HepG2 (cell line): ENCODE data around the gene ABCB10. TPM values are rescaled to one million over a fixed set of nuclear protein-coding genes. Genes with fewer than 3 reads are reported as not detected.
A peak's percentile ranks its signal among the peaks of the same experiment; 100 is the strongest.

ENCODE experiments used
- EP300 ChIP-seq, 3 experiments: sonication (generic) in 1 of 3; formaldehyde crosslinking in 1 of 3; IDR thresholded peaks; 2 replicates each; pipeline versions ENCODE4 v1.5.1 to v1.6.1; 2011 to 2020; ENCODE audit warnings: low read depth in 2 of 3, low read length in 2 of 3, borderline replicate concordance in 1 of 3, improper control_type of control experiment in 1 of 3, mild to moderate bottlenecking in 1 of 3, missing genetic modification reagents in 1 of 3, moderate library complexity in 1 of 3
- HIVEP1 ChIP-seq: sonication (generic); formaldehyde crosslinking; IDR thresholded peaks from 2 replicates; pipeline ENCODE4 v1.4.0; 2020; ENCODE audit warnings: mild to moderate bottlenecking, missing genetic modification reagents
- HMG20B ChIP-seq: conservative IDR thresholded peaks from 2 replicates; pipeline ENCODE4 v1.6.1; 2016; ENCODE audit warnings: missing genetic modification reagents, missing compliant biosample characterization
- HOXA3 ChIP-seq: sonication (generic); formaldehyde crosslinking; IDR thresholded peaks from 2 replicates; pipeline ENCODE4 v1.5.0; 2020; ENCODE audit warnings: missing genetic modification reagents
- NR2F6 ChIP-seq, 2 experiments: IDR thresholded peaks; 2 replicates each; pipeline ENCODE4 v1.6.1; 2016; ENCODE audit warnings: antibody characterized with exemption in 1 of 2, mild to moderate bottlenecking in 1 of 2
- PAX8 ChIP-seq: sonication (generic); formaldehyde crosslinking; IDR thresholded peaks from 2 replicates; pipeline ENCODE4 v1.8.0; 2022; ENCODE audit warnings: mild to moderate bottlenecking, missing genetic modification reagents, borderline replicate concordance
- PCBP1 ChIP-seq: fragments of 200-400 bp; formaldehyde crosslinking; IDR thresholded peaks from 2 replicates; pipeline ENCODE4 v1.6.1; 2017; ENCODE audit warnings: mild to moderate bottlenecking, low read depth, low read length, borderline replicate concordance
- SIN3B ChIP-seq: fragments of 150-350 bp; IDR thresholded peaks from 2 replicates; pipeline ENCODE4 v1.6.1; 2014; ENCODE audit warnings: low read length
- SNAPC2 ChIP-seq: sonication (generic); formaldehyde crosslinking; IDR thresholded peaks from 2 replicates; pipeline ENCODE4 v1.8.1; 2022; ENCODE audit warnings: mild to moderate bottlenecking, missing genetic modification reagents
- TBX3 ChIP-seq: fragments of 450-650 bp; IDR thresholded peaks from 2 replicates; pipeline ENCODE4 v1.6.1; 2017; ENCODE audit warnings: antibody characterized with exemption, mild to moderate bottlenecking, inconsistent platforms, borderline replicate concordance
- ZFP1 ChIP-seq: IDR thresholded peaks from 2 replicates; pipeline ENCODE4 v1.6.1; 2016
- ZNF230 ChIP-seq: sonication (generic); formaldehyde crosslinking; IDR thresholded peaks from 2 replicates; pipeline ENCODE4 v1.4.0; 2020; ENCODE audit warnings: mild to moderate bottlenecking, missing genetic modification reagents
- ZNF256 ChIP-seq: sonication (generic); formaldehyde crosslinking; conservative IDR thresholded peaks from 2 replicates; pipeline ENCODE4 v1.4.0; 2020; ENCODE audit warnings: missing genetic modification reagents
- ZNF501 ChIP-seq: sonication (generic); formaldehyde crosslinking; IDR thresholded peaks from 2 replicates; pipeline ENCODE4 v1.5.1; 2020; ENCODE audit warnings: mild to moderate bottlenecking, moderate library complexity, missing genetic modification reagents
- ZNF605 ChIP-seq: sonication (generic); formaldehyde crosslinking; IDR thresholded peaks from 2 replicates; pipeline ENCODE4 v1.8.0; 2022; ENCODE audit warnings: mild to moderate bottlenecking, missing genetic modification reagents
- ZNF782 ChIP-seq: sonication (generic); formaldehyde crosslinking; IDR thresholded peaks from 2 replicates; pipeline ENCODE4 v1.4.0; 2020; ENCODE audit warnings: missing genetic modification reagents, mild to moderate bottlenecking, borderline replicate concordance
- polyA plus RNA-seq, 8 experiments: library from polyadenylated mRNA; depleted of rRNA in 3 of 8; stranded (reverse) in 7 of 8; unstranded in 1 of 8; fragments of >200 nt; fragmentation: Illumina TruSeq in 4 of 8; extraction: Trizol in 4 of 8; gene quantifications; 2 replicates each; pipeline versions ENCODE4 v1.2.1 to v1.2.3, GENCODE V29; 2011 to 2016; ENCODE audit warnings: low read depth in 4 of 8, missing spikeins in 1 of 8, mixed read lengths in 1 of 8; ENCODE audit not compliant: insufficient read depth in 1 of 8
- total RNA-seq, 5 experiments: library from RNA; depleted of rRNA; stranded (reverse); fragments of >200 nt; fragmentation: Illumina TruSeq; extraction: Trizol; gene quantifications; 2 replicates each; pipeline ENCODE4 v1.2.3, GENCODE V29; 2016; ENCODE audit warnings: low read depth in 1 of 5
- TF ChIP-seq, protein P1 (sequence below): IDR thresholded peaks from 2 replicates; pipeline ENCODE4 v1.6.1; 2016; ENCODE audit warnings: low read depth, borderline replicate concordance
- TF ChIP-seq, protein P2 (sequence below): sonication (generic); formaldehyde crosslinking; IDR thresholded peaks from 2 replicates; pipeline ENCODE4 v1.5.0; 2020; ENCODE audit warnings: missing genetic modification reagents
- TF ChIP-seq, protein P3 (sequence below): sonication (generic); formaldehyde crosslinking; conservative IDR thresholded peaks from 2 replicates; pipeline ENCODE4 v1.5.0; 2020; ENCODE audit warnings: missing genetic modification reagents
- TF ChIP-seq, protein P4 (sequence below): sonication (generic); formaldehyde crosslinking; IDR thresholded peaks from 2 replicates; pipeline ENCODE4 v1.4.0; 2020; ENCODE audit warnings: missing genetic modification reagents, borderline replicate concordance
- TF ChIP-seq, protein P5 (sequence below): sonication (generic); formaldehyde crosslinking; IDR thresholded peaks from 2 replicates; pipeline ENCODE4 v1.8.0; 2022; ENCODE audit warnings: missing genetic modification reagents, mild to moderate bottlenecking, inconsistent platforms, borderline replicate concordance

Gene ABCB10
- total and polyA plus RNA-seq, 2 of the 13 experiments (the other 11 are each of a cell fraction or from before 2014, with no cell fraction given), result 11.2 to 28.9 TPM

DNA sequence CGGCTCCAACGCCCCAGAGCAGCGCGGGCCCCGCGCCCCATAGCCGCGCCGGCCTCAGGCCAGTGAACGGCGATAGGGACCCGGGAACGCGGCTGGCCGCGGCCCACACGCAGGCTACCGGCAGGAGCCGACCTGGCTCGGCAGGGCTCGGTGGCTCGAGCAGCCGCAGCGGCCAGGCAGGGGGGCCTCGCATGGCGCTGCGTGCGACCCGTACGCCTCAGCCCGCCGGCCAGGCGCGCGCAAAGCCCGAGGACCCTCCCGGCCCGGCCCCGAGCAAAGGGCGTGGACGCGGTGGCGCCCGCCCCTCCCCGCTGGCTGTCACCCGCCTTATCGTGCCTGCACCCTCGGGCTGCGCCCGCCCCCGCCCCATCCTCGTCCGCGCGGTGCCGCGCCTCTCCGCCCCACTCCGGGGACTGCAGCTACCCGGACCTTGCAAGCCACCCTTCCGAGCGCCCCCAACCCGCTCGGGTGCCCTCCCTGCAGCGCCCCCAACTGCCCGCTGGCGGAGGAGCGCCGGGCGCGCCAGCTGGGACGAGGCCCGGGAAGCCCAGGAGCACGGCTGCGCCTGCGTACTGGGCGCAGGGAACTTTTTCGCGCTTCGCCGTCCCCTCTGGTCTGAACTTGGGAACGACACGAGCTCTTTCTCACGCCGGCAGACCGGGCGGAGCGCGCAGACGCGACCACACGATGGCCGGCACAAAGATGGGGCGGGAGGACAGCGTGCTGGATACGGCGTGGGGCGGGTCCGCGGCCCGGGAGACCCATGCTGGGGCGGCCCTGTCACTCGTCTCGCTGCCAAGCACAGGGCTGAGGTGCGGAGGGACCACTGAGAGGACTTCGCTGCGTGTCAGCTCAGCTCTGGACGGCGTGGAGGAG, at the start of gene ABCB10 (continued):
- TF ChIP-seq ZNF230 (CRISPR knock-in tag) (peak; percentile 79; the same call in 1 of the 2 replicates), ZNF256 (no peak), SIN3B (0 out of 2 replicates have a peak, but pooled peaks have one; percentile 17), HMG20B (CRISPR knock-in tag) (peak; percentile 53; the same call in 1 of the 2 replicates), HIVEP1 (peak; percentile 87), ZNF782 (CRISPR knock-in tag) (peak; percentile 51; the same call in 1 of the 2 replicates), HOXA3 (CRISPR knock-in tag) (peak; percentile 82), EP300 (IDR thresholded peaks at IDR 0.05; ENCODE audit: low read depth in 2 of 2, low read length in 2 of 2) (0 out of 4 replicates have a peak, but pooled peaks of 1 of the 2 experiments have one; percentile 13), EP300 (CRISPR knock-in tag; IDR thresholded peaks at IDR 0.05; ENCODE audit: borderline replicate concordance) (peak; percentile 21; the same call in 1 of the 2 replicates), ZFP1 (CRISPR knock-in tag) (peak; percentile 66; the same call in 1 of the 2 replicates), SNAPC2 (CRISPR knock-in tag) (no peak), ZNF605 (CRISPR knock-in tag) (peak; percentile 82; the same call in 1 of the 2 replicates), PAX8 (CRISPR knock-in tag) (0 out of 2 replicates have a peak, but pooled peaks have one; percentile 55), TBX3 (0 out of 2 replicates have a peak, but pooled peaks have one; percentile 11), NR2F6 (IDR thresholded peaks at IDR 0.05) (no peak), NR2F6 (CRISPR knock-in tag; IDR thresholded peaks at IDR 0.05) (peak; percentile 31; the same call in 1 of the 2 replicates), PCBP1 (no peak), ZNF501 (CRISPR knock-in tag) (peak; percentile 96)
- TF ChIP-seq, protein P1, sequence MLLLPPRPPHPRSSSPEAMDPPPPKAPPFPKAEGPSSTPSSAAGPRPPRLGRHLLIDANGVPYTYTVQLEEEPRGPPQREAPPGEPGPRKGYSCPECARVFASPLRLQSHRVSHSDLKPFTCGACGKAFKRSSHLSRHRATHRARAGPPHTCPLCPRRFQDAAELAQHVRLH (CRISPR knock-in tag), result peak; percentile 96
- TF ChIP-seq, protein P2, sequence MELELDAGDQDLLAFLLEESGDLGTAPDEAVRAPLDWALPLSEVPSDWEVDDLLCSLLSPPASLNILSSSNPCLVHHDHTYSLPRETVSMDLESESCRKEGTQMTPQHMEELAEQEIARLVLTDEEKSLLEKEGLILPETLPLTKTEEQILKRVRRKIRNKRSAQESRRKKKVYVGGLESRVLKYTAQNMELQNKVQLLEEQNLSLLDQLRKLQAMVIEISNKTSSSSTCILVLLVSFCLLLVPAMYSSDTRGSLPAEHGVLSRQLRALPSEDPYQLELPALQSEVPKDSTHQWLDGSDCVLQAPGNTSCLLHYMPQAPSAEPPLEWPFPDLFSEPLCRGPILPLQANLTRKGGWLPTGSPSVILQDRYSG (CRISPR knock-in tag), result 0 out of 2 replicates have a peak, but pooled peaks have one; percentile 54
- TF ChIP-seq, protein P3, sequence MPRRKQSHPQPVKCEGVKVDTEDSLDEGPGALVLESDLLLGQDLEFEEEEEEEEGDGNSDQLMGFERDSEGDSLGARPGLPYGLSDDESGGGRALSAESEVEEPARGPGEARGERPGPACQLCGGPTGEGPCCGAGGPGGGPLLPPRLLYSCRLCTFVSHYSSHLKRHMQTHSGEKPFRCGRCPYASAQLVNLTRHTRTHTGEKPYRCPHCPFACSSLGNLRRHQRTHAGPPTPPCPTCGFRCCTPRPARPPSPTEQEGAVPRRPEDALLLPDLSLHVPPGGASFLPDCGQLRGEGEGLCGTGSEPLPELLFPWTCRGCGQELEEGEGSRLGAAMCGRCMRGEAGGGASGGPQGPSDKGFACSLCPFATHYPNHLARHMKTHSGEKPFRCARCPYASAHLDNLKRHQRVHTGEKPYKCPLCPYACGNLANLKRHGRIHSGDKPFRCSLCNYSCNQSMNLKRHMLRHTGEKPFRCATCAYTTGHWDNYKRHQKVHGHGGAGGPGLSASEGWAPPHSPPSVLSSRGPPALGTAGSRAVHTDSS, result peak; percentile 53; the same call in 1 of the 2 replicates
- TF ChIP-seq, protein P4, sequence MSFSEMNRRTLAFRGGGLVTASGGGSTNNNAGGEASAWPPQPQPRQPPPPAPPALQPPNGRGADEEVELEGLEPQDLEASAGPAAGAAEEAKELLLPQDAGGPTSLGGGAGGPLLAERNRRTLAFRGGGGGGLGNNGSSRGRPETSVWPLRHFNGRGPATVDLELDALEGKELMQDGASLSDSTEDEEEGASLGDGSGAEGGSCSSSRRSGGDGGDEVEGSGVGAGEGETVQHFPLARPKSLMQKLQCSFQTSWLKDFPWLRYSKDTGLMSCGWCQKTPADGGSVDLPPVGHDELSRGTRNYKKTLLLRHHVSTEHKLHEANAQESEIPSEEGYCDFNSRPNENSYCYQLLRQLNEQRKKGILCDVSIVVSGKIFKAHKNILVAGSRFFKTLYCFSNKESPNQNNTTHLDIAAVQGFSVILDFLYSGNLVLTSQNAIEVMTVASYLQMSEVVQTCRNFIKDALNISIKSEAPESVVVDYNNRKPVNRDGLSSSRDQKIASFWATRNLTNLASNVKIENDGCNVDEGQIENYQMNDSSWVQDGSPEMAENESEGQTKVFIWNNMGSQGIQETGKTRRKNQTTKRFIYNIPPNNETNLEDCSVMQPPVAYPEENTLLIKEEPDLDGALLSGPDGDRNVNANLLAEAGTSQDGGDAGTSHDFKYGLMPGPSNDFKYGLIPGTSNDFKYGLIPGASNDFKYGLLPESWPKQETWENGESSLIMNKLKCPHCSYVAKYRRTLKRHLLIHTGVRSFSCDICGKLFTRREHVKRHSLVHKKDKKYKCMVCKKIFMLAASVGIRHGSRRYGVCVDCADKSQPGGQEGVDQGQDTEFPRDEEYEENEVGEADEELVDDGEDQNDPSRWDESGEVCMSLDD (CRISPR knock-in tag), result peak; percentile 87
- TF ChIP-seq, protein P5, sequence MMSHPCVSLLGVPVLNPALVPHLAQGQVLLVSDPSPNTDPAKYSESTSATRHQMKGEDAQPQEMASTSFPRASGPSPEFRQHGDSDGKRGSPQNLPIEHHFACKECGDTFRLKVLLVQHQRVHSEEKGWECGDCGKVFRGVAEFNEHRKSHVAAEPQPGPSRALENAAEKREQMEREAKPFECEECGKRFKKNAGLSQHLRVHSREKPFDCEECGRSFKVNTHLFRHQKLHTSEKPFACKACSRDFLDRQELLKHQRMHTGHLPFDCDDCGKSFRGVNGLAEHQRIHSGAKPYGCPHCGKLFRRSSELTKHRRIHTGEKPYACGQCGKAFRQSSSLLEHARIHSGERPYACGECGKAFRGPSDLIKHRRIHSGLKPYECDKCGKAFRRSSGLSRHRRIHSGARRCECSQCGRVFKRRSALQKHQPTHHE (CRISPR knock-in tag), result peak; percentile 89; the same call in 1 of the 2 replicates
